MCF 10A (cell line): ENCODE measurements around the gene MYO15A. TPM values are rescaled to one million over a fixed set of nuclear protein-coding genes. Genes with fewer than 3 reads are reported as not detected.
A peak's percentile ranks its signal among the peaks of the same experiment; 100 is the strongest.

Experiments used
- BruUV-seq: library from RNA; stranded (reverse); fragments of 400-500 nt; replicated peaks from 2 replicates; lab custom pipeline; 2021; lab: Mats Ljungman, UMichigan
- CTCF ChIA-PET: fragments of 300-600 bp; sonication (Branson Sonifier 250); formaldehyde crosslinking; extraction: SDS; loops from one replicate; lab custom pipeline; 2021; ENCODE audit warnings: antibody characterized with exemption, inconsistent platforms; lab: Yijun Ruan, JAX
- POLR2A ChIA-PET: fragments of 300-600, 350-650 bp; sonication (Branson Sonifier 250); formaldehyde crosslinking; extraction: SDS; loops from one replicate; lab custom pipeline; 2020; ENCODE audit warnings: antibody characterized with exemption, inconsistent platforms; lab: Yijun Ruan, JAX
- DNase-seq: peaks from one replicate; pipeline ENCODE4 v3.0.0-alpha.2; 2018; ENCODE audit not compliant: unreplicated experiment
- H3K27ac Mint-ChIP-seq: one replicate; pipeline ENCODE4 v1.8.0; 2022; ENCODE audit warnings: mild to moderate bottlenecking, low read depth, mixed read lengths; ENCODE audit not compliant: unreplicated experiment
- H3K27me3 Mint-ChIP-seq: one replicate; pipeline ENCODE4 v1.8.0; 2022; ENCODE audit warnings: mixed read lengths; ENCODE audit not compliant: insufficient read depth, unreplicated experiment
- H3K36me3 Mint-ChIP-seq: one replicate; pipeline ENCODE4 v1.8.0; 2022; ENCODE audit warnings: mild to moderate bottlenecking, moderate library complexity, mixed read lengths; ENCODE audit not compliant: insufficient read depth, unreplicated experiment
- H3K4me1 Mint-ChIP-seq: one replicate; pipeline ENCODE4 v1.8.0; 2022; ENCODE audit warnings: mixed read lengths; ENCODE audit not compliant: insufficient read depth, unreplicated experiment
- H3K4me3 Mint-ChIP-seq: one replicate; pipeline ENCODE4 v1.8.0; 2022; ENCODE audit warnings: mild to moderate bottlenecking, moderate library complexity, mixed read lengths; ENCODE audit not compliant: unreplicated experiment
- H3K9me3 Mint-ChIP-seq: one replicate; pipeline ENCODE4 v1.8.0; 2022; ENCODE audit warnings: mixed read lengths; ENCODE audit not compliant: unreplicated experiment
- CTCF ChIP-seq: fragments of 200-600 bp; IDR thresholded peaks from one replicate; pipeline ENCODE4 v1.8.0; 2022; ENCODE audit warnings: antibody characterized with exemption, mild to moderate bottlenecking; ENCODE audit not compliant: unreplicated experiment
- intact Hi-C: fragments of 100-400 bp; cut with micrococcal nuclease; formaldehyde crosslinking; loops from 2 replicates; pipeline ENCODE4 v1.14.1; 2022
- total RNA-seq: library from RNA; stranded (reverse); gene quantifications from 2 replicates; pipeline ENCODE4 v1.2.3, GENCODE V29; 2022

Gene MYO15A
- total RNA-seq, 1 experiment from 2014 or later, result 1.1 TPM

- no peak overlapping the region for H3K27ac Mint-ChIP-seq
- H3K4me3 Mint-ChIP-seq, result no peak overlapping the region
- no peaks in the 10 kb centered on the region for H3K27me3 Mint-ChIP-seq
- intact Hi-C loops, result no loop called here
- TF ChIP-seq CTCF, result peak; percentile 8
- no peaks in the 10 kb centered on the region for H3K9me3 Mint-ChIP-seq
- no TSS peak for BruUV-seq
- no peak for DNase-seq
- ChIA-PET CTCF (interaction anchor here (1.8 kb wide), 1 partner anchor 50 kb away, joined by 6 read pairs; no protein-coding TSS in a partner anchor), POLR2A (interaction anchor here (0.6 to 4.4 kb wide), 2 partner anchors 9 to 753 kb away, joined by 3 to 32 read pairs; partner anchors contain the start of gene ALKBH5)
- H3K4me1 Mint-ChIP-seq, result peaks cover 21% of the 10 kb centered on the region
- H3K36me3 Mint-ChIP-seq, result peaks cover 65% of the 10 kb centered on the region
Measured at GRCh38 chr17:18191967-18192366, 83.4 kb downstream of the MYO15A start.

DNA sequence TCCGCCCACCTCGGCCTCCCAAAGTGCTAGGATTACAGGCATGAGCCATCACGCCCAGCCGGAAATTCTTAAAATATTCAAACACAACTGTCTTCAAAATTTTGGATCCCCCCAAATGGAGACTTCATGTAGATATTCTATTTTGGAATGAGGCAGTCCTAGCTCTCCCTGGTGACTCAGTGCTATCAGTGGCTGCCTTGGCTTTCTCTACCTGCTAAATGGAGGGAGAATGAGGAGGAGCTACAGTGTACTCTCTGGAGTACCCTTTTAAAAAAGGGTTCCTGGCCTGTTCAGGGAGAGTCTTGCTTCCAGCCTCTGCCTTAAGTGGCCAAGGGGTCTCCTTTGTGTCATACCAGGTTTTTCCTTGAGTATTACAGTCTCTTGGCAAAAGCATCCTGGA lies 85.8 kb downstream of the MYO15A start:
- BruUV-seq, result no TSS peak
- Mint-ChIP-seq H3K36me3 (peaks cover 62% of the 10 kb centered on the region), H3K4me3 (no peak overlapping the region), H3K9me3 (no peaks in the 10 kb centered on the region), H3K27me3 (no peaks in the 10 kb centered on the region), H3K4me1 (peaks cover 5% of the 10 kb centered on the region), H3K27ac (no peak overlapping the region)
- no peak for TF ChIP-seq CTCF
- intact Hi-C loops, result no loop called here
- ChIA-PET CTCF (no interaction called here), POLR2A (interaction anchor here (4.4 kb wide), 1 partner anchor 12 kb away, joined by 32 read pairs; the partner anchor contains the start of gene ALKBH5)
- no peak for DNase-seq

DNA sequence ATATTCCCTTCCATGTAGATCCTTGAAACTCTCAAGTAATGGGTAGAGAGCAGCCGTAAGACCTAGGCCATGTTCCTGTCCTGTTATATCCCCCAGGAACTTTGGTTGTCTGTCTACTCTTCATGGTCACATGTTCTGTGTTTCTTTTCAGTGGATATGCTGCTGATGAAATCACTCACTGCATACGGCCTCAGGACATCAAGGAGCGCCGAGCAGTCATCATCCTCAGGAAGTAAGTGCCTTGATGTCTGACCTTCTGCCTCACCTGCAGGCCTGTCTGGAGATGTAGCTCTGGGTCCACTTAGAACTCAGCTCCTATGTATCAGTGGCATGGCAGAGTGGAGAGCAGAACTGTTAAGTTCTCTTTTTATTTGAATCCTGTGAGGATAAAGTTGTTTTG lies 86.2 kb downstream of the MYO15A start:
- Mint-ChIP-seq H3K9me3 (no peaks in the 10 kb centered on the region), H3K36me3 (peaks cover 62% of the 10 kb centered on the region), H3K27ac (no peak overlapping the region), H3K27me3 (no peaks in the 10 kb centered on the region), H3K4me1 (peaks cover 5% of the 10 kb centered on the region), H3K4me3 (no peak overlapping the region)
- no peak for DNase-seq
- POLR2A ChIA-PET, result interaction anchor here (4.4 kb wide), 1 partner anchor 12 kb away, joined by 32 read pairs; the partner anchor contains the start of gene ALKBH5
- no TSS peak for BruUV-seq
- intact Hi-C loops, result no loop called here
- TF ChIP-seq CTCF, result no peak
- CTCF ChIA-PET, result no interaction called here

DNA sequence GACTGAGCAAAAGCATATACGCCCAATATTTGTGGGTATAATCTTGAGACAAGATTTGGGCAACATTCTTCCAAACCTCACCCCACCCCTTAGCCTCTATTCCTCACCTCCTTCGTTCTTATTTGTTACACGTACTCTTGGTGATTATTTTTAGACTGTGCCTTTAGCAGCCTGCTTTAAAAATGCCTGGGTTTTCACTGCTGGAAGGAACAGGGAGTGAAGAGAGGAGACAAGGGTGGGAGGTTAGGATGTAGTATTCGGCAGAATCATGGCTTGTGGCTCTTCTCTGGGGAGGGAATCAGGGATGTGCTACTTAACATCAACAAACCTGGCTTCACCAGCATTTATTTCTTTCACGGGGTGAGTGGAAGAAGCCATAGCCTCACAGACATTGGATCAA lies 86.7 kb downstream of the MYO15A start:
- H3K27ac Mint-ChIP-seq, result no peak overlapping the region
- peaks cover 64% of the 10 kb centered on the region for H3K36me3 Mint-ChIP-seq
- H3K27me3 Mint-ChIP-seq, result no peaks in the 10 kb centered on the region
- ChIA-PET CTCF (no interaction called here), POLR2A (interaction anchor here (4.4 kb wide), 1 partner anchor 12 kb away, joined by 32 read pairs; the partner anchor contains the start of gene ALKBH5)
- no peak for DNase-seq
- intact Hi-C loops, result no loop called here
- TF ChIP-seq CTCF, result no peak
- no peaks in the 10 kb centered on the region for H3K9me3 Mint-ChIP-seq
- BruUV-seq, result TSS peak; percentile 19
- peaks cover 5% of the 10 kb centered on the region for H3K4me1 Mint-ChIP-seq
- H3K4me3 Mint-ChIP-seq, result no peak overlapping the region
